WTC11 (cell line): ENCODE measurements around the gene LAMA2. TPM values are rescaled to one million over a fixed set of nuclear protein-coding genes. Genes with fewer than 3 reads are reported as not detected.

Experiments used
- ATAC-seq: fragments of 200-7000 bp; cut with Tn5 transposase; 2 replicates; pipeline ENCODE4 v1.10.0; 2021; ENCODE audit warnings: mild to moderate bottlenecking, moderate library complexity
- CTCF ChIA-PET: fragments of 300-600 bp; sonication (Branson Sonifier 250); formaldehyde crosslinking; loops from one replicate; lab custom pipeline; 2021; ENCODE audit warnings: antibody characterized with exemption; lab: Charles Lee
- POLR2A ChIA-PET: fragments of 350-600 bp; sonication (Branson Sonifier 250); formaldehyde crosslinking; loops from one replicate; lab custom pipeline; 2021; ENCODE audit warnings: antibody characterized with exemption; lab: Charles Lee
- DNase-seq: peaks from one replicate; pipeline ENCODE4 v3.0.0; 2021; ENCODE audit warnings: low spot score
- H3K27ac Mint-ChIP-seq: 2 replicates; pipeline ENCODE4 v1.8.0; 2021; ENCODE audit warnings: mixed read lengths
- H3K27me3 Mint-ChIP-seq: 2 replicates; pipeline ENCODE4 v1.8.0; 2021; ENCODE audit warnings: low read depth, mild to moderate bottlenecking, moderate library complexity, mixed read lengths
- H3K36me3 Mint-ChIP-seq: 2 replicates; pipeline ENCODE4 v1.8.0; 2021; ENCODE audit warnings: mixed read lengths
- H3K4me1 Mint-ChIP-seq: 2 replicates; pipeline ENCODE4 v1.8.0; 2022; ENCODE audit warnings: mixed read lengths
- H3K4me3 Mint-ChIP-seq: 2 replicates; pipeline ENCODE4 v1.8.0; 2021; ENCODE audit warnings: mild to moderate bottlenecking, moderate library complexity, mixed read lengths
- H3K9me3 Mint-ChIP-seq: 2 replicates; pipeline ENCODE4 v1.8.0; 2021; ENCODE audit warnings: mixed read lengths
- ETV6 ChIP-seq: sonication (generic); formaldehyde crosslinking; IDR thresholded peaks from 2 replicates; pipeline ENCODE4 v1.8.1; 2022; ENCODE audit warnings: mild to moderate bottlenecking, missing genetic modification reagents
- GABPB1 ChIP-seq: sonication (generic); formaldehyde crosslinking; IDR thresholded peaks from 2 replicates; pipeline ENCODE4 v1.8.1; 2023; ENCODE audit warnings: mild to moderate bottlenecking, missing genetic modification reagents
- GRHL2 ChIP-seq: fragments of 250-450 bp; sonication (Bioruptor Pico); IDR thresholded peaks from 2 replicates; pipeline ENCODE4 v1.8.0; 2022; ENCODE audit warnings: mild to moderate bottlenecking, moderate library complexity; ENCODE audit not compliant: insufficient replicate concordance, severe bottlenecking
- HMGA2 ChIP-seq: fragments of 250-450 bp; sonication (Bioruptor Pico); IDR thresholded peaks from 2 replicates; pipeline ENCODE4 v1.4.0; 2021; ENCODE audit warnings: mild to moderate bottlenecking, moderate library complexity
- NFATC4 ChIP-seq: fragments of 250-450 bp; sonication (Bioruptor Pico); IDR thresholded peaks from 2 replicates; pipeline ENCODE4 v1.9.0; 2021; ENCODE audit warnings: mild to moderate bottlenecking
- NFYB ChIP-seq: sonication (generic); formaldehyde crosslinking; conservative IDR thresholded peaks from 2 replicates; pipeline ENCODE4 v1.8.0; 2022; ENCODE audit warnings: low read depth, missing genetic modification reagents
- NR2C2 ChIP-seq: sonication (generic); formaldehyde crosslinking; IDR thresholded peaks from 2 replicates; pipeline ENCODE4 v1.8.0; 2022; ENCODE audit warnings: mild to moderate bottlenecking, missing genetic modification reagents
- PRRX2 ChIP-seq: fragments of 250-450 bp; sonication (Bioruptor Pico); IDR thresholded peaks from 2 replicates; pipeline ENCODE4 v1.8.0; 2021; ENCODE audit warnings: mild to moderate bottlenecking
- SOX15 ChIP-seq: fragments of 250-450 bp; sonication (Bioruptor Pico); IDR thresholded peaks from 2 replicates; pipeline ENCODE4 v1.9.0; 2021; ENCODE audit warnings: mild to moderate bottlenecking
- TCF7 ChIP-seq: sonication (generic); formaldehyde crosslinking; IDR thresholded peaks from 2 replicates; pipeline ENCODE4 v1.8.0; 2022; ENCODE audit warnings: mild to moderate bottlenecking, low read depth, missing genetic modification reagents, moderate library complexity
- TEAD1 ChIP-seq: sonication (generic); formaldehyde crosslinking; IDR thresholded peaks from 2 replicates; pipeline ENCODE4 v1.8.0; 2022; ENCODE audit warnings: mild to moderate bottlenecking, missing genetic modification reagents
- ZNF121 ChIP-seq: sonication (generic); formaldehyde crosslinking; IDR thresholded peaks from 2 replicates; pipeline ENCODE4 v1.8.0; 2023; ENCODE audit warnings: missing genetic modification reagents
- total RNA-seq: library from RNA; stranded (reverse); gene quantifications from 3 replicates; pipeline ENCODE4 v1.2.3, GENCODE V29; 2021
- TF ChIP-seq, protein P1 (sequence below): sonication (generic); formaldehyde crosslinking; IDR thresholded peaks from 2 replicates; pipeline ENCODE4 v1.8.1; 2022; ENCODE audit warnings: mild to moderate bottlenecking, missing genetic modification reagents, moderate library complexity, borderline replicate concordance
- TF ChIP-seq, protein P2 (sequence below): sonication (generic); formaldehyde crosslinking; IDR thresholded peaks from 2 replicates; pipeline ENCODE4 v1.8.1; 2023; ENCODE audit warnings: mild to moderate bottlenecking, missing genetic modification reagents, borderline replicate concordance
- TF ChIP-seq, protein P3 (sequence below): sonication (generic); formaldehyde crosslinking; IDR thresholded peaks from 2 replicates; pipeline ENCODE4 v1.8.0; 2022; ENCODE audit warnings: mild to moderate bottlenecking, missing genetic modification reagents
- TF ChIP-seq, protein P4 (sequence below): sonication (generic); formaldehyde crosslinking; IDR thresholded peaks from 2 replicates; pipeline ENCODE4 v1.8.0; 2023; ENCODE audit warnings: missing genetic modification reagents
- TF ChIP-seq, protein P5 (sequence below): fragments of 250-450 bp; sonication (Bioruptor Pico); IDR thresholded peaks from 2 replicates; pipeline ENCODE4 v1.9.0; 2021; ENCODE audit warnings: mild to moderate bottlenecking
- TF ChIP-seq, protein P6 (sequence below): sonication (generic); formaldehyde crosslinking; IDR thresholded peaks from 2 replicates; pipeline ENCODE4 v1.8.1; 2022; ENCODE audit warnings: low read depth, mild to moderate bottlenecking, moderate library complexity, missing genetic modification reagents, borderline replicate concordance
- TF ChIP-seq, protein P7 (sequence below): sonication (generic); formaldehyde crosslinking; IDR thresholded peaks from 2 replicates; pipeline ENCODE4 v1.8.1; 2023; ENCODE audit warnings: mild to moderate bottlenecking, missing genetic modification reagents, moderate library complexity

The LAMA2 gene
- total RNA-seq, 1 experiment from 2014 or later = 6.6 TPM

DNA sequence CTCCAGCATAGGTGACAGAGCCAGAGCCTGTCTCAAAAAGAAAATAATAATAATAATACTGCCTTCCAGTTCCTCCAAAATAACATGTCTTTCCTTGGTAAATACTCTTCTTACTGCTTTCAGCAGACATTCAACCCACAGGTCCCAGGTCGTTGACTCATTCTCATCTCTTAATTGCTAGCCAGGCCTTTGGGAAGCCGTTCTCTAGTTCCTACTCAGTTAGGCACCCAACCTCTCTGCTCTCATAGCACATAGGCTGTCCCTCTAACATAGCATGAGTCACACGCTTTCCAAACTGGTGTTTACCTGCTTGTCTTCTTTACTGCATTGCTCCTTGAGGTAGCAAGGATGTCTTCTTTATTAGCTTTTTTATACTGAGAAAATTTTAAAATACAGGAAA, 98.8 kb downstream of the LAMA2 start (continued):
- no peak for TF ChIP-seq TCF7 (CRISPR knock-in tag)
- no peak for TF ChIP-seq GABPB1 (CRISPR knock-in tag)
- TF ChIP-seq, all 79 proteins: peak for 0

DNA sequence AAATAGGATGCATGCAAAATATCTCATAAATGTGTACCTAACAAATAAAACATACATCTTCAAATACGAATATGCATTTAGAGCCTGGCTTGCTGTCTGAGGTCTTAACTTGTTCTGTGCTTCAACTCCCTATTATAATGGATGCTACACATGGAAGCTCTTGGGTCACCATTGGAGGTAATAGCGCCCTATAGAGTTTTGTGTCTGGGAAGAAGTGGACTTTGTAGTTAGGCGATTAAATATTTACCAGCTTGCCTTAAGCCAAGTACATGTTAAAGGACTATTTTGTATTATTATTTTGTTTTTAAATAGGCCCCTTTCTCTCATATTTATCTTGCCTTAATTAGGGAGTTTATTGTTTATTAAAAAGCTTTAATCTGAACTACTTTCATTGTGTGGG, 107.4 kb downstream of the LAMA2 start:
- Mint-ChIP-seq H3K4me3 (no peak overlapping the region), H3K9me3 (no peaks in the 10 kb centered on the region), H3K4me1 (peaks cover 2% of the 10 kb centered on the region; the same call in 1 of the 2 replicates), H3K36me3 (no peaks in the 10 kb centered on the region), H3K27ac (no peak overlapping the region), H3K27me3 (no peaks in the 10 kb centered on the region)
- CTCF ChIA-PET = no interaction called here
- POLR2A ChIA-PET = no interaction called here
- no peak for ATAC-seq
- no peak for DNase-seq
- TF ChIP-seq ETV6 (CRISPR knock-in tag) (no peak), PRRX2 (CRISPR knock-in tag) (no peak), NFYB (CRISPR knock-in tag) (no peak), TEAD1 (CRISPR knock-in tag) (no peak), NFATC4 (CRISPR knock-in tag) (no peak), GRHL2 (CRISPR knock-in tag) (no peak)
- TF ChIP-seq, protein P1, sequence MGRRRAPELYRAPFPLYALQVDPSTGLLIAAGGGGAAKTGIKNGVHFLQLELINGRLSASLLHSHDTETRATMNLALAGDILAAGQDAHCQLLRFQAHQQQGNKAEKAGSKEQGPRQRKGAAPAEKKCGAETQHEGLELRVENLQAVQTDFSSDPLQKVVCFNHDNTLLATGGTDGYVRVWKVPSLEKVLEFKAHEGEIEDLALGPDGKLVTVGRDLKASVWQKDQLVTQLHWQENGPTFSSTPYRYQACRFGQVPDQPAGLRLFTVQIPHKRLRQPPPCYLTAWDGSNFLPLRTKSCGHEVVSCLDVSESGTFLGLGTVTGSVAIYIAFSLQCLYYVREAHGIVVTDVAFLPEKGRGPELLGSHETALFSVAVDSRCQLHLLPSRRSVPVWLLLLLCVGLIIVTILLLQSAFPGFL = no peak
- TF ChIP-seq, protein P2, sequence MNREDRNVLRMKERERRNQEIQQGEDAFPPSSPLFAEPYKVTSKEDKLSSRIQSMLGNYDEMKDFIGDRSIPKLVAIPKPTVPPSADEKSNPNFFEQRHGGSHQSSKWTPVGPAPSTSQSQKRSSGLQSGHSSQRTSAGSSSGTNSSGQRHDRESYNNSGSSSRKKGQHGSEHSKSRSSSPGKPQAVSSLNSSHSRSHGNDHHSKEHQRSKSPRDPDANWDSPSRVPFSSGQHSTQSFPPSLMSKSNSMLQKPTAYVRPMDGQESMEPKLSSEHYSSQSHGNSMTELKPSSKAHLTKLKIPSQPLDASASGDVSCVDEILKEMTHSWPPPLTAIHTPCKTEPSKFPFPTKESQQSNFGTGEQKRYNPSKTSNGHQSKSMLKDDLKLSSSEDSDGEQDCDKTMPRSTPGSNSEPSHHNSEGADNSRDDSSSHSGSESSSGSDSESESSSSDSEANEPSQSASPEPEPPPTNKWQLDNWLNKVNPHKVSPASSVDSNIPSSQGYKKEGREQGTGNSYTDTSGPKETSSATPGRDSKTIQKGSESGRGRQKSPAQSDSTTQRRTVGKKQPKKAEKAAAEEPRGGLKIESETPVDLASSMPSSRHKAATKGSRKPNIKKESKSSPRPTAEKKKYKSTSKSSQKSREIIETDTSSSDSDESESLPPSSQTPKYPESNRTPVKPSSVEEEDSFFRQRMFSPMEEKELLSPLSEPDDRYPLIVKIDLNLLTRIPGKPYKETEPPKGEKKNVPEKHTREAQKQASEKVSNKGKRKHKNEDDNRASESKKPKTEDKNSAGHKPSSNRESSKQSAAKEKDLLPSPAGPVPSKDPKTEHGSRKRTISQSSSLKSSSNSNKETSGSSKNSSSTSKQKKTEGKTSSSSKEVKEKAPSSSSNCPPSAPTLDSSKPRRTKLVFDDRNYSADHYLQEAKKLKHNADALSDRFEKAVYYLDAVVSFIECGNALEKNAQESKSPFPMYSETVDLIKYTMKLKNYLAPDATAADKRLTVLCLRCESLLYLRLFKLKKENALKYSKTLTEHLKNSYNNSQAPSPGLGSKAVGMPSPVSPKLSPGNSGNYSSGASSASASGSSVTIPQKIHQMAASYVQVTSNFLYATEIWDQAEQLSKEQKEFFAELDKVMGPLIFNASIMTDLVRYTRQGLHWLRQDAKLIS (CRISPR knock-in tag) = no peak
- TF ChIP-seq, protein P3, sequence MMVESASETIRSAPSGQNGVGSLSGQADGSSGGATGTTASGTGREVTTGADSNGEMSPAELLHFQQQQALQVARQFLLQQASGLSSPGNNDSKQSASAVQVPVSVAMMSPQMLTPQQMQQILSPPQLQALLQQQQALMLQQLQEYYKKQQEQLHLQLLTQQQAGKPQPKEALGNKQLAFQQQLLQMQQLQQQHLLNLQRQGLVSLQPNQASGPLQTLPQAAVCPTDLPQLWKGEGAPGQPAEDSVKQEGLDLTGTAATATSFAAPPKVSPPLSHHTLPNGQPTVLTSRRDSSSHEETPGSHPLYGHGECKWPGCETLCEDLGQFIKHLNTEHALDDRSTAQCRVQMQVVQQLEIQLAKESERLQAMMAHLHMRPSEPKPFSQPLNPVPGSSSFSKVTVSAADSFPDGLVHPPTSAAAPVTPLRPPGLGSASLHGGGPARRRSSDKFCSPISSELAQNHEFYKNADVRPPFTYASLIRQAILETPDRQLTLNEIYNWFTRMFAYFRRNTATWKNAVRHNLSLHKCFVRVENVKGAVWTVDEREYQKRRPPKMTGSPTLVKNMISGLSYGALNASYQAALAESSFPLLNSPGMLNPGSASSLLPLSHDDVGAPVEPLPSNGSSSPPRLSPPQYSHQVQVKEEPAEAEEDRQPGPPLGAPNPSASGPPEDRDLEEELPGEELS (CRISPR knock-in tag) = no peak
- TF ChIP-seq, protein P4, sequence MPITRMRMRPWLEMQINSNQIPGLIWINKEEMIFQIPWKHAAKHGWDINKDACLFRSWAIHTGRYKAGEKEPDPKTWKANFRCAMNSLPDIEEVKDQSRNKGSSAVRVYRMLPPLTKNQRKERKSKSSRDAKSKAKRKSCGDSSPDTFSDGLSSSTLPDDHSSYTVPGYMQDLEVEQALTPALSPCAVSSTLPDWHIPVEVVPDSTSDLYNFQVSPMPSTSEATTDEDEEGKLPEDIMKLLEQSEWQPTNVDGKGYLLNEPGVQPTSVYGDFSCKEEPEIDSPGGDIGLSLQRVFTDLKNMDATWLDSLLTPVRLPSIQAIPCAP (CRISPR knock-in tag) = no peak
- TF ChIP-seq, protein P5, sequence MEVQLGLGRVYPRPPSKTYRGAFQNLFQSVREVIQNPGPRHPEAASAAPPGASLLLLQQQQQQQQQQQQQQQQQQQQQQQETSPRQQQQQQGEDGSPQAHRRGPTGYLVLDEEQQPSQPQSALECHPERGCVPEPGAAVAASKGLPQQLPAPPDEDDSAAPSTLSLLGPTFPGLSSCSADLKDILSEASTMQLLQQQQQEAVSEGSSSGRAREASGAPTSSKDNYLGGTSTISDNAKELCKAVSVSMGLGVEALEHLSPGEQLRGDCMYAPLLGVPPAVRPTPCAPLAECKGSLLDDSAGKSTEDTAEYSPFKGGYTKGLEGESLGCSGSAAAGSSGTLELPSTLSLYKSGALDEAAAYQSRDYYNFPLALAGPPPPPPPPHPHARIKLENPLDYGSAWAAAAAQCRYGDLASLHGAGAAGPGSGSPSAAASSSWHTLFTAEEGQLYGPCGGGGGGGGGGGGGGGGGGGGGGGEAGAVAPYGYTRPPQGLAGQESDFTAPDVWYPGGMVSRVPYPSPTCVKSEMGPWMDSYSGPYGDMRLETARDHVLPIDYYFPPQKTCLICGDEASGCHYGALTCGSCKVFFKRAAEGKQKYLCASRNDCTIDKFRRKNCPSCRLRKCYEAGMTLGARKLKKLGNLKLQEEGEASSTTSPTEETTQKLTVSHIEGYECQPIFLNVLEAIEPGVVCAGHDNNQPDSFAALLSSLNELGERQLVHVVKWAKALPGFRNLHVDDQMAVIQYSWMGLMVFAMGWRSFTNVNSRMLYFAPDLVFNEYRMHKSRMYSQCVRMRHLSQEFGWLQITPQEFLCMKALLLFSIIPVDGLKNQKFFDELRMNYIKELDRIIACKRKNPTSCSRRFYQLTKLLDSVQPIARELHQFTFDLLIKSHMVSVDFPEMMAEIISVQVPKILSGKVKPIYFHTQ (CRISPR knock-in tag) = no peak

DNA sequence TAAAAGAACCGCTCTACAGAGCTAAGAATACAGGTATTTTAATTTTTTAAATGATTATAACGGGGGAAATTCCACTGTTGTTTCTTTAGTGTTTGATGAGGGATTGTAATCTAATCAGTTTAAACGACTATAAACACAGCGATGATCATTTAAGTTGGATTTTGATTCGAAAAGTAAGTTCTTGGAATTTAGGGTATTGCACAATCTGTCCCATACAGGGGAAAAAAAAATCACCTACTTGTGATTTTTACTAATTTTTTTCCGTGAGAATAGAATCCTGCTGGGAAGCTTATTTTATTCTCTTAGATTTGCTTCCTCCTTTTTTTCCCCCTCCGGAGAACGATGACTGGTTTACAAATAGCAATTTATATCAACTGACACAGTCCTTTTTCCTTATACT, 108.0 kb downstream of the LAMA2 start:
- no peak overlapping the region for H3K27ac Mint-ChIP-seq
- POLR2A ChIA-PET = no interaction called here
- CTCF ChIA-PET = no interaction called here
- no peak overlapping the region for H3K4me3 Mint-ChIP-seq
- no peak for ATAC-seq
- peaks cover 1% of the 10 kb centered on the region for H3K36me3 Mint-ChIP-seq
- no peaks in the 10 kb centered on the region for H3K27me3 Mint-ChIP-seq
- H3K4me1 Mint-ChIP-seq = peaks cover 2% of the 10 kb centered on the region; the same call in 1 of the 2 replicates
- no peak for DNase-seq
- H3K9me3 Mint-ChIP-seq = peaks cover 2% of the 10 kb centered on the region
- TF ChIP-seq, protein P6, sequence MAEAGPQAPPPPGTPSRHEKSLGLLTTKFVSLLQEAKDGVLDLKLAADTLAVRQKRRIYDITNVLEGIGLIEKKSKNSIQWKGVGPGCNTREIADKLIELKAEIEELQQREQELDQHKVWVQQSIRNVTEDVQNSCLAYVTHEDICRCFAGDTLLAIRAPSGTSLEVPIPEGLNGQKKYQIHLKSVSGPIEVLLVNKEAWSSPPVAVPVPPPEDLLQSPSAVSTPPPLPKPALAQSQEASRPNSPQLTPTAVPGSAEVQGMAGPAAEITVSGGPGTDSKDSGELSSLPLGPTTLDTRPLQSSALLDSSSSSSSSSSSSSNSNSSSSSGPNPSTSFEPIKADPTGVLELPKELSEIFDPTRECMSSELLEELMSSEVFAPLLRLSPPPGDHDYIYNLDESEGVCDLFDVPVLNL (CRISPR knock-in tag) = no peak
- no peak for TF ChIP-seq ETV6 (CRISPR knock-in tag)
- no peak for TF ChIP-seq NR2C2 (CRISPR knock-in tag)
- TF ChIP-seq TEAD1 (CRISPR knock-in tag) = no peak
- no peak for TF ChIP-seq SOX15 (CRISPR knock-in tag)
- TF ChIP-seq, protein P3 (CRISPR knock-in tag) = no peak
- no peak for TF ChIP-seq ZNF121 (CRISPR knock-in tag)
- TF ChIP-seq, protein P7, sequence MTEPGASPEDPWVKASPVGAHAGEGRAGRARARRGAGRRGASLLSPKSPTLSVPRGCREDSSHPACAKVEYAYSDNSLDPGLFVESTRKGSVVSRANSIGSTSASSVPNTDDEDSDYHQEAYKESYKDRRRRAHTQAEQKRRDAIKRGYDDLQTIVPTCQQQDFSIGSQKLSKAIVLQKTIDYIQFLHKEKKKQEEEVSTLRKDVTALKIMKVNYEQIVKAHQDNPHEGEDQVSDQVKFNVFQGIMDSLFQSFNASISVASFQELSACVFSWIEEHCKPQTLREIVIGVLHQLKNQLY = no peak
- no peak for TF ChIP-seq HMGA2 (CRISPR knock-in tag)
